Breast epithelium (tissue), 3 donors: ENCODE results near the gene TLR7.

Experiments
- POLR2AphosphoS5 ChIP-seq, 3 donors: sonication (generic); formaldehyde crosslinking; IDR thresholded peaks; one replicate each; pipeline ENCODE4 v1.6.1; 2017; ENCODE audit warnings: antibody characterized with exemption in 3 of 3
- TF ChIP-seq, protein P1 (sequence below), 3 donors: fragments of 450-650 bp; IDR thresholded peaks; one replicate each; pipeline ENCODE4 v1.5.1; 2016 to 2017; ENCODE audit warnings: antibody characterized with exemption in 3 of 3, mild to moderate bottlenecking in 3 of 3, moderate library complexity in 3 of 3

DNA sequence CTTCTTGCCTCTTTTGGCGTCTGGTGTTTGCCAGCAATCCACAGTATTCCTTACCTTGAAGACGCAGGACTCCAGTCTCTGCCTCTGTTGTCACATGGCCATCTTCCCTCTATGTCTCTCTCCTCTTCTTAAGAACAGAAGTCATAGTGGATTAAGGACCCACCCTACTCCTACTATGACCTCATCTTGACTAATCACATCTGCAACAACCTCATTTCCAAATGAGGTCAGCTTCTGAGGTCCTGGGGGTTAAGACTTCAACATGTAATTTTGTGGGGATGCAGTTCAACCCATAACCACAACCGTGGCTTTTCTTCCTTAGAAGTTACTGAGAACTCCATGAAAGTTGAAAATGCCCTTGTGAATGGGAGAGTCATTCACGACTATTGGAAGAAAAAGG lies 62.8 kb downstream of the TLR7 start:
- TF ChIP-seq POLR2AphosphoS5 (IDR thresholded peaks at IDR 0.05): no peak
- TF ChIP-seq, protein P1, sequence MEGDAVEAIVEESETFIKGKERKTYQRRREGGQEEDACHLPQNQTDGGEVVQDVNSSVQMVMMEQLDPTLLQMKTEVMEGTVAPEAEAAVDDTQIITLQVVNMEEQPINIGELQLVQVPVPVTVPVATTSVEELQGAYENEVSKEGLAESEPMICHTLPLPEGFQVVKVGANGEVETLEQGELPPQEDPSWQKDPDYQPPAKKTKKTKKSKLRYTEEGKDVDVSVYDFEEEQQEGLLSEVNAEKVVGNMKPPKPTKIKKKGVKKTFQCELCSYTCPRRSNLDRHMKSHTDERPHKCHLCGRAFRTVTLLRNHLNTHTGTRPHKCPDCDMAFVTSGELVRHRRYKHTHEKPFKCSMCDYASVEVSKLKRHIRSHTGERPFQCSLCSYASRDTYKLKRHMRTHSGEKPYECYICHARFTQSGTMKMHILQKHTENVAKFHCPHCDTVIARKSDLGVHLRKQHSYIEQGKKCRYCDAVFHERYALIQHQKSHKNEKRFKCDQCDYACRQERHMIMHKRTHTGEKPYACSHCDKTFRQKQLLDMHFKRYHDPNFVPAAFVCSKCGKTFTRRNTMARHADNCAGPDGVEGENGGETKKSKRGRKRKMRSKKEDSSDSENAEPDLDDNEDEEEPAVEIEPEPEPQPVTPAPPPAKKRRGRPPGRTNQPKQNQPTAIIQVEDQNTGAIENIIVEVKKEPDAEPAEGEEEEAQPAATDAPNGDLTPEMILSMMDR (IDR thresholded peaks at IDR 0.05): no peak
